Measurements from ENCODE around the gene SLC22A5.

The SLC22A5 gene

GRCh38 chr5:132426525-132427138 lies 57.1 kb downstream of the SLC22A5 start:
- no peaks in the 10 kb centered on the region for H3K27me3 ChIP-seq (ENCODE audit: low read depth)
- in situ Hi-C loops (cut with MboI; ENCODE audit: low sequenced_read_pairs): no loop called here
- H3K4me3 ChIP-seq: no peak overlapping the region

DNA sequence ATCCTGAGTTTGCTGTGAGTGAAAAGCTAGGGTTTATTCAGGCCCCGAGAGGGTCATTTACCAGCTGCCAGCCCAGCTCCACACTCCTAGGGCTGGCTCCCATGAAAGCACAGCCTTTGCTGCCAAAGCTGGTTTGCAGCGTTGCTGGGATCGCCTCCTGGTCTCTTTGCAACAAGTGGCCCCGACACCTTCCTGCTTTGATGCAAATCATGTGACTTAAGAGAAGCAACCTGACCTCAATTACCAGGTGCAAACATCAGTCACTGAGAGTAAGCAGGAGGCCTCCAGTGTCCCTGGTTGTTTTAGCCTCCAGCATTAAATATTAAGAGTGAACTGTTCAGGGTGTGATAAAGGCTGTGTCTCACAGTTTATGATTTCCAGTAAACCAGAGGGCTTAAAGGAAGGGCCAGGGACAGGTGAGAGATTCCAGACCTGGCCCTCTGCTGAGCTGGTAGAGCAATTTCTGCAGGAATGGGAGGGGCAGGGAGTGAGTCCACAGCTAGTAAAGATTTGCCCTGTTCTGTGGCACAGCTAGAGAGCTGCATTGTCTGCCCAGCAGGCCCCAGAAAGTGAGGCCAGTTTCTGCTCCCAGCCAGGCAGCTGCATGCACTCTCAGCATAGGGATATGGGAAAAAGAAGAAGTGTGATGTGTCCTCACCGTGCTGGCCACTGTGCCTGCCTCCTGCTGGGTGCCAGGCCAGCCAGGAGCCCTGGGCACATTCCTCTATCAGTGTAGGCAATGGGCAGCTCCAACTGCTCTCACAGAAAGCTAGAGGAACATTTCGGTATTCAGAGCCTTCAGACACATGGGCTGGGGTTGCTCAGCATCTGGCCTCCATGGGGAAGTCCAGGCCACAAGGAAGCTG lies 58.0 kb downstream of the SLC22A5 start:
- DNase-seq (ENCODE audit: low spot score in 2 of 2): no peak
- Histone ChIP-seq H3K36me3 (replicated peaks) (no peaks in the 10 kb centered on the region), H3K27me3 (ENCODE audit: low read depth) (no peaks in the 10 kb centered on the region), H3K4me1 (peaks cover 10% of the 10 kb centered on the region), H3K4me3 (no peak overlapping the region), H3K9me3 (no peaks in the 10 kb centered on the region)
- in situ Hi-C loops (cut with MboI; ENCODE audit: low sequenced_read_pairs): no loop called here

More at GRCh38 chr5:132426525-132427138, 57.1 kb downstream of the SLC22A5 start:
- Histone ChIP-seq H3K9me3 (no peaks in the 10 kb centered on the region), H3K36me3 (replicated peaks) (no peaks in the 10 kb centered on the region), H3K4me1 (peaks cover 12% of the 10 kb centered on the region)
- no peak for DNase-seq (ENCODE audit: low spot score in 2 of 2)

DNA sequence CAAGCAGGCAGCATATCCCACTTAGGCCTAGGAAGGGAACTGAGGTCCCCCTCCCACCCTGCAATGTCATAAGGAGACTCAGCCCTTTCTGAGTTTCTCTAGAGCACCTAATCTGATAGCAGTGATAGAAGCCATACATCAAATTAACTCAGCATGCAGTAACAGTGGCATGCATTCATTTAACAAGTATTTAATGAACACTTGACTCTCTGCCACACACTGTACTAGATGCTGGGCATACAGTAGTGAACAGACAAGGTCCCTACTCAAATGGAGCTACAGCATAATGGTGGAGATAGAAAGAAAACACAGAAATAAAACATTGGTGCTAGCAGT lies 58.6 kb downstream of the SLC22A5 start:
- Histone ChIP-seq H3K36me3 (replicated peaks) (no peaks in the 10 kb centered on the region), H3K27me3 (ENCODE audit: low read depth) (no peaks in the 10 kb centered on the region), H3K4me1 (peaks cover 4% of the 10 kb centered on the region), H3K4me3 (no peak overlapping the region), H3K9me3 (no peaks in the 10 kb centered on the region)
- in situ Hi-C loops (cut with MboI; ENCODE audit: low sequenced_read_pairs): no loop called here
- no peak for DNase-seq (ENCODE audit: low spot score in 2 of 2)

GRCh38 chr5:132428484-132429462 lies 59.3 kb downstream of the SLC22A5 start:
- no peak for DNase-seq (ENCODE audit: low spot score in 2 of 2)
- H3K4me1 ChIP-seq: no peaks in the 10 kb centered on the region
- in situ Hi-C loops (cut with MboI; ENCODE audit: low sequenced_read_pairs): no loop called here

GRCh38 chr5:132429463-132430440 lies 60.2 kb downstream of the SLC22A5 start:
- in situ Hi-C loops (cut with MboI; ENCODE audit: low sequenced_read_pairs): no loop called here
- Histone ChIP-seq H3K27me3 (ENCODE audit: low read depth) (no peaks in the 10 kb centered on the region), H3K9me3 (no peaks in the 10 kb centered on the region), H3K4me3 (no peak overlapping the region), H3K4me1 (no peaks in the 10 kb centered on the region), H3K36me3 (replicated peaks) (no peaks in the 10 kb centered on the region)
- no peak for DNase-seq (ENCODE audit: low spot score in 2 of 2)

More at GRCh38 chr5:132428484-132429462, 59.3 kb downstream of the SLC22A5 start:
- Histone ChIP-seq H3K4me3 (no peak overlapping the region), H3K27me3 (ENCODE audit: low read depth) (no peaks in the 10 kb centered on the region), H3K36me3 (replicated peaks) (no peaks in the 10 kb centered on the region), H3K9me3 (no peaks in the 10 kb centered on the region)

- Histone ChIP-seq H3K4me1 (no peaks in the 10 kb centered on the region), H3K4me3 (no peak overlapping the region), H3K9me3 (no peaks in the 10 kb centered on the region), H3K36me3 (replicated peaks) (no peaks in the 10 kb centered on the region), H3K27me3 (ENCODE audit: low read depth) (no peaks in the 10 kb centered on the region)
- in situ Hi-C loops (cut with MboI; ENCODE audit: low sequenced_read_pairs): no loop called here
- DNase-seq (ENCODE audit: low spot score in 2 of 2): no peak
Observed at GRCh38 chr5:132430746-132431145, 61.2 kb downstream of the SLC22A5 start.

GRCh38 chr5:132431632-132432031 lies 62.1 kb downstream of the SLC22A5 start:
- DNase-seq (ENCODE audit: low spot score in 2 of 2): no peak
- in situ Hi-C loops (cut with MboI; ENCODE audit: low sequenced_read_pairs): no loop called here

GRCh38 chr5:132433141-132433540 lies 63.6 kb downstream of the SLC22A5 start:
- Histone ChIP-seq H3K27me3 (ENCODE audit: low read depth) (no peaks in the 10 kb centered on the region), H3K36me3 (replicated peaks) (no peaks in the 10 kb centered on the region), H3K4me1 (no peaks in the 10 kb centered on the region), H3K9me3 (no peaks in the 10 kb centered on the region), H3K4me3 (no peak overlapping the region)
- in situ Hi-C loops (cut with MboI; ENCODE audit: low sequenced_read_pairs): no loop called here
- DNase-seq (ENCODE audit: low spot score in 2 of 2): no peak

More at GRCh38 chr5:132431632-132432031, 62.1 kb downstream of the SLC22A5 start:
- no peaks in the 10 kb centered on the region for H3K27me3 ChIP-seq (ENCODE audit: low read depth)
- no peaks in the 10 kb centered on the region for H3K9me3 ChIP-seq
- H3K4me3 ChIP-seq: no peak overlapping the region
- H3K36me3 ChIP-seq (replicated peaks): no peaks in the 10 kb centered on the region
- no peaks in the 10 kb centered on the region for H3K4me1 ChIP-seq

GRCh38 chr5:132434416-132435286 lies 65.1 kb downstream of the SLC22A5 start:
- H3K9me3 ChIP-seq: no peaks in the 10 kb centered on the region
- no peaks in the 10 kb centered on the region for H3K4me1 ChIP-seq
- H3K4me3 ChIP-seq: no peak overlapping the region
- no peak for DNase-seq (ENCODE audit: low spot score in 2 of 2)
- no peaks in the 10 kb centered on the region for H3K36me3 ChIP-seq (replicated peaks)
- in situ Hi-C loops (cut with MboI; ENCODE audit: low sequenced_read_pairs): no loop called here
- H3K27me3 ChIP-seq (ENCODE audit: low read depth): no peaks in the 10 kb centered on the region

DNA sequence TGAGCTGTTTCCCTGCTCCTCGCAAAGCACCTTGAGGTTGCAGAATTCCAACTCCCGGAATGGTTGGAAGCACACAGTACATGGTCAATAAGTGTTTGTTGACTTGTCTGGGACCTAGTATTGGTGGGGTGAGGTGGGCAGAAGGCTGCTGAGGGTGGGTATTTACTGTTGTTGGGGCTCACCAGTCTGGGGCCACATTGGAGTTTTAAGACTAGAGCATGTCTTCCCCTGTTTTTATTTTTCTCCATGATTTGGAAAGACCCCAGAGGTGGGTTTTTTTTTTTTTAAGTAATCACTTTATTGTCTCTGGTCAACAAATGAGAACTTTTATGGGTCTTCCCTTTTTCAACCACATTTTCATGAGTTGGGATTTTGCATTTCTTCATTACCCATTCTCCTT lies 65.9 kb downstream of the SLC22A5 start:
- Histone ChIP-seq H3K27me3 (ENCODE audit: low read depth) (no peaks in the 10 kb centered on the region), H3K36me3 (replicated peaks) (no peaks in the 10 kb centered on the region), H3K4me1 (no peaks in the 10 kb centered on the region), H3K4me3 (no peak overlapping the region), H3K9me3 (no peaks in the 10 kb centered on the region)
- DNase-seq (ENCODE audit: low spot score in 2 of 2): no peak
- in situ Hi-C loops (cut with MboI; ENCODE audit: low sequenced_read_pairs): no loop called here

DNA sequence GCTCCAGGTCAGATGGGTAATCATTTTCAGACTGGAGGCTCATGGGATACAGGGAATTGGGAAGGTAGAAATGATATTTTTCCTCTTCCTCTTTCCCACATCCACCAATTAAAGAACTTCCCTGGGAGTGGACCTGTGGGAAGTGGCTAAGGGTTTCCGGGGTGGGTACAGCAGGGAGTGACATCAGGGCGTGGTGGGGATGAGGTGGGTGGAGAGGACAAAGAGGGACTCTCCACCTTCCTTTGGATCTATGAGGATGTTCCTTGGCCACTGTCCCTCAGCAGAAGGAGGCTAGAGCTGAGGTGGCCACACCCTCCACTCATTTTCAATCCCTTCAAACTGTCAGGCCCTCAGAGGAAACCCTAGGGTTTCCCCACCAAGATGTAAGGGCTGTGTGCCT lies 66.4 kb downstream of the SLC22A5 start:
- Histone ChIP-seq H3K27me3 (ENCODE audit: low read depth) (no peaks in the 10 kb centered on the region), H3K36me3 (replicated peaks) (no peaks in the 10 kb centered on the region), H3K9me3 (no peaks in the 10 kb centered on the region), H3K4me1 (no peaks in the 10 kb centered on the region), H3K4me3 (no peak overlapping the region)
- DNase-seq (ENCODE audit: low spot score in 2 of 2): no peak
- in situ Hi-C loops (cut with MboI; ENCODE audit: low sequenced_read_pairs): no loop called here

- H3K27me3 ChIP-seq (ENCODE audit: low read depth): no peaks in the 10 kb centered on the region
- in situ Hi-C loops (cut with MboI; ENCODE audit: low sequenced_read_pairs): no loop called here
- H3K4me3 ChIP-seq: no peak overlapping the region
- H3K36me3 ChIP-seq (replicated peaks): no peaks in the 10 kb centered on the region
- H3K9me3 ChIP-seq: no peaks in the 10 kb centered on the region
- H3K4me1 ChIP-seq: no peaks in the 10 kb centered on the region
- DNase-seq (ENCODE audit: low spot score in 2 of 2): no peak
Observed at GRCh38 chr5:132436936-132437335, 67.4 kb downstream of the SLC22A5 start.
